GM12878 (cell line): Measurements from ENCODE around the gene TMEM131L. TPM values are rescaled to one million over a fixed set of nuclear protein-coding genes. Genes with fewer than 3 reads are reported as not detected.

ENCODE experiments used
- ATAC-seq: fragments of 200-7000 bp; cut with Tn5 transposase; 3 replicates; pipeline ENCODE4 v1.9.1; 2020; ENCODE audit warnings: mild to moderate bottlenecking, moderate library complexity
- BruUV-seq: library from RNA; stranded (reverse); fragments of 400-500 nt; replicated peaks from 2 replicates; lab custom pipeline; 2021; lab: Mats Ljungman, UMichigan
- CTCF ChIA-PET: fragments of 300-600 bp; sonication (Branson Sonifier 250); formaldehyde crosslinking; extraction: SDS; loops from one replicate; lab custom pipeline; 2021; ENCODE audit warnings: inconsistent platforms; lab: Yijun Ruan, JAX
- POLR2A ChIA-PET: fragments of 350-600 bp; formaldehyde crosslinking; extraction: SDS; loops from one replicate; lab custom pipeline; 2021; ENCODE audit warnings: inconsistent platforms; lab: Charles Lee
- RAD21 ChIA-PET: fragments of 300-600 bp; sonication (Branson Sonifier 250); formaldehyde crosslinking; loops from one replicate; lab custom pipeline; 2023; ENCODE audit warnings: antibody characterized with exemption; ENCODE audit not compliant: unreplicated experiment; lab: Charles Lee
- SMC1A ChIA-PET: fragments of 300-600 bp; sonication (Branson Sonifier 250); formaldehyde crosslinking; loops from one replicate; lab custom pipeline; 2023; ENCODE audit not compliant: unreplicated experiment, uncharacterized antibody; lab: Charles Lee
- DNase-seq: peaks from one replicate; pipeline ENCODE4 v3.0.0-alpha.2; 2011; ENCODE audit warnings: low read depth, low spot score
- FAIRE-seq: peaks from 3 replicates; lab custom pipeline; 2011; peaks lifted over from hg19 to GRCh38; lab: Jason Lieb, UNC
- H2AFZ ChIP-seq: 2 replicates; pipeline ENCODE4 v1.6.0; 2011; ENCODE audit warnings: low read depth, low read length, control low read depth; ENCODE audit not compliant: control insufficient read depth
- H3K27ac ChIP-seq: 2 replicates; pipeline ENCODE4 v1.5.1; 2011; ENCODE audit warnings: control low read depth; ENCODE audit not compliant: control insufficient read depth, insufficient read depth
- H3K27me3 ChIP-seq, 2 experiments: replicated peaks in 1 of 2; 2 replicates each; pipeline versions ENCODE4 v1.6.0 to v1.6.1; 2011; ENCODE audit warnings: low read length in 1 of 2; ENCODE audit not compliant: control insufficient read depth in 2 of 2, insufficient read depth in 2 of 2
- H3K36me3 ChIP-seq, 2 experiments: 2 replicates each; pipeline ENCODE4 v1.5.1; 2011; ENCODE audit warnings: low read length in 1 of 2; ENCODE audit not compliant: control insufficient read depth in 2 of 2, insufficient read depth in 2 of 2
- H3K4me1 ChIP-seq: 2 replicates; pipeline ENCODE4 v1.6.1; 2011; ENCODE audit warnings: mild to moderate bottlenecking, low read length, moderate library complexity, mixed read lengths; ENCODE audit not compliant: control insufficient read depth, insufficient read depth
- H3K4me2 ChIP-seq: 2 replicates; pipeline ENCODE4 v1.6.0; 2011; ENCODE audit warnings: control low read depth; ENCODE audit not compliant: control insufficient read depth, insufficient read depth
- H3K4me3 ChIP-seq: fragments of 200-600 bp; sonication (generic); 2 replicates; pipeline ENCODE4 v1.5.1; 2016
- H3K79me2 ChIP-seq: 2 replicates; pipeline ENCODE4 v1.6.0; 2011; ENCODE audit warnings: low read length; ENCODE audit not compliant: control insufficient read depth, insufficient read depth
- H3K9ac ChIP-seq: 2 replicates; pipeline ENCODE4 v1.8.0; 2011; ENCODE audit warnings: low read length, control low read depth, mixed read lengths; ENCODE audit not compliant: control insufficient read depth, insufficient read depth
- H3K9me3 ChIP-seq: replicated peaks from 3 replicates; pipeline ENCODE4 v1.5.1; 2011; ENCODE audit warnings: mild to moderate bottlenecking, low read length; ENCODE audit not compliant: control insufficient read depth, insufficient read depth
- H4K20me1 ChIP-seq: 2 replicates; pipeline ENCODE4 v1.6.0; 2011; ENCODE audit not compliant: control insufficient read depth, insufficient read depth
- BHLHE40 ChIP-seq, 2 experiments: fragments of 450-650 bp in 1 of 2; IDR thresholded peaks; 2 replicates each; pipeline ENCODE4 v1.6.1; 2011 to 2017; ENCODE audit warnings: low read depth in 2 of 2, borderline replicate concordance in 1 of 2, improper control_type of control experiment in 1 of 2, low read length in 1 of 2, mild to moderate bottlenecking in 1 of 2
- CREM ChIP-seq: IDR thresholded peaks from 2 replicates; pipeline ENCODE4 v1.6.1; 2014; ENCODE audit warnings: antibody characterized with exemption, low read depth
- EED ChIP-seq: sonication (generic); IDR thresholded peaks from 2 replicates; pipeline ENCODE4 v1.6.1; 2016; ENCODE audit warnings: antibody characterized with exemption, low read depth
- MEF2A ChIP-seq: IDR thresholded peaks from 2 replicates; pipeline ENCODE4 v1.6.1; 2011; ENCODE audit warnings: low read depth, mild to moderate bottlenecking, low read length, moderate library complexity; ENCODE audit not compliant: insufficient read depth
- MEF2B ChIP-seq: fragments of 450-650 bp; IDR thresholded peaks from 2 replicates; pipeline ENCODE4 v1.6.1; 2018; ENCODE audit warnings: mild to moderate bottlenecking, moderate library complexity; ENCODE audit not compliant: partially characterized antibody, poor library complexity, severe bottlenecking
- NBN ChIP-seq: fragments of 450-650 bp; IDR thresholded peaks from 2 replicates; pipeline ENCODE4 v1.6.1; 2016
- NFIC ChIP-seq: IDR thresholded peaks from 2 replicates; pipeline ENCODE4 v1.6.1; 2012; ENCODE audit warnings: low read depth, mild to moderate bottlenecking, inconsistent platforms, low read length, moderate library complexity
- NR2F1 ChIP-seq: fragments of 450-650 bp; conservative IDR thresholded peaks from 2 replicates; pipeline ENCODE4 v1.6.1; 2017; ENCODE audit warnings: mild to moderate bottlenecking
- PML ChIP-seq: IDR thresholded peaks from 2 replicates; pipeline ENCODE4 v1.6.1; 2012; ENCODE audit warnings: low read length, inconsistent platforms
- RUNX3 ChIP-seq: IDR thresholded peaks from 2 replicates; pipeline ENCODE4 v1.6.1; 2012; ENCODE audit warnings: low read length, inconsistent platforms
- SMARCA5 ChIP-seq: fragments of 450-650 bp; IDR thresholded peaks from 2 replicates; pipeline ENCODE4 v1.6.1; 2017; ENCODE audit warnings: mild to moderate bottlenecking
- TCF7 ChIP-seq: IDR thresholded peaks from 2 replicates; pipeline ENCODE4 v1.6.1; 2014; ENCODE audit warnings: antibody characterized with exemption, borderline replicate concordance
- YY1 ChIP-seq: IDR thresholded peaks from 2 replicates; pipeline ENCODE4 v1.6.1; 2011; ENCODE audit warnings: low read depth, mild to moderate bottlenecking, low read length
- ZNF207 ChIP-seq: fragments of 450-650 bp; IDR thresholded peaks from 2 replicates; pipeline ENCODE4 v1.6.1; 2014; ENCODE audit warnings: antibody characterized with exemption, mild to moderate bottlenecking, borderline replicate concordance
- ZNF217 ChIP-seq: fragments of 450-650 bp; IDR thresholded peaks from 2 replicates; pipeline ENCODE4 v1.6.1; 2017; ENCODE audit warnings: antibody characterized with exemption, mild to moderate bottlenecking
- ZNF622 ChIP-seq: fragments of 450-650 bp; IDR thresholded peaks from 2 replicates; pipeline ENCODE4 v1.6.1; 2017; ENCODE audit warnings: mild to moderate bottlenecking, inconsistent platforms
- WGBS: methylation state at CpG from one replicate; pipeline ENCODE4 v1.1.6; 2016; ENCODE audit warnings: low lambda C conversion rate; ENCODE audit not compliant: insufficient replicate concordance, insufficient coverage; ENCODE audit errors: missing lambda C conversion rate; 5-methylcytosine and 5-hydroxymethylcytosine counted together
- in situ Hi-C: fragments of 300-500 bp; cut with MboI; formaldehyde crosslinking; loops from 9 replicates; pipeline ENCODE4 v1.14.3; 2018; ENCODE audit warnings: mixed read lengths
- intact Hi-C: fragments of 100-400 bp; cut with micrococcal nuclease; formaldehyde crosslinking; loops from one replicate; pipeline ENCODE4 v1.14.2; 2022; ENCODE audit not compliant: unreplicated experiment
- polyA plus RNA-seq, 11 experiments: library from polyadenylated mRNA; depleted of rRNA in 4 of 11; unstranded in 6 of 11; stranded (reverse) in 5 of 11; fragments of >200 nt; fragmentation: Nextera tagmentation in 4 of 11; fragmentation: Illumina TruSeq in 1 of 11; extraction: Ambion mirVana in 4 of 11; extraction: Trizol in 1 of 11; gene quantifications; 1 replicate in 1 of 11; 2 replicates in 10 of 11; pipeline versions ENCODE4 v1.2.1 to v1.2.3, GENCODE V29; 2011 to 2016; ENCODE audit warnings: inconsistent platforms in 2 of 11, missing spikeins in 2 of 11, low read depth in 1 of 11
- total RNA-seq, 4 experiments: library from RNA; depleted of rRNA in 3 of 4; stranded (reverse); fragments of >200 nt in 3 of 4; fragmentation: Illumina TruSeq in 1 of 4; extraction: Trizol in 1 of 4; gene quantifications; 2 replicates each; pipeline versions ENCODE4 v1.2.1 to v1.2.3, GENCODE V29; 2013 to 2021
- TF ChIP-seq, protein P1 (sequence below): IDR thresholded peaks from 2 replicates; pipeline ENCODE4 v1.6.1; 2012; ENCODE audit warnings: low read depth, low read length, improper control_type of control experiment
- TF ChIP-seq, protein P2 (sequence below): fragments of 450-650 bp; IDR thresholded peaks from 2 replicates; pipeline ENCODE4 v1.6.1; 2017; ENCODE audit warnings: antibody characterized with exemption, mild to moderate bottlenecking, moderate library complexity
- TF ChIP-seq, protein P3 (sequence below): fragments of 450-650 bp; IDR thresholded peaks from 2 replicates; pipeline ENCODE4 v1.6.1; 2016; ENCODE audit warnings: mild to moderate bottlenecking

Gene TMEM131L
- total and polyA plus RNA-seq, 10 of the 15 experiments (the other 5 are each of a cell fraction or from before 2014, with no cell fraction given) = 8.5 to 101 (median 74.4) TPM

DNA sequence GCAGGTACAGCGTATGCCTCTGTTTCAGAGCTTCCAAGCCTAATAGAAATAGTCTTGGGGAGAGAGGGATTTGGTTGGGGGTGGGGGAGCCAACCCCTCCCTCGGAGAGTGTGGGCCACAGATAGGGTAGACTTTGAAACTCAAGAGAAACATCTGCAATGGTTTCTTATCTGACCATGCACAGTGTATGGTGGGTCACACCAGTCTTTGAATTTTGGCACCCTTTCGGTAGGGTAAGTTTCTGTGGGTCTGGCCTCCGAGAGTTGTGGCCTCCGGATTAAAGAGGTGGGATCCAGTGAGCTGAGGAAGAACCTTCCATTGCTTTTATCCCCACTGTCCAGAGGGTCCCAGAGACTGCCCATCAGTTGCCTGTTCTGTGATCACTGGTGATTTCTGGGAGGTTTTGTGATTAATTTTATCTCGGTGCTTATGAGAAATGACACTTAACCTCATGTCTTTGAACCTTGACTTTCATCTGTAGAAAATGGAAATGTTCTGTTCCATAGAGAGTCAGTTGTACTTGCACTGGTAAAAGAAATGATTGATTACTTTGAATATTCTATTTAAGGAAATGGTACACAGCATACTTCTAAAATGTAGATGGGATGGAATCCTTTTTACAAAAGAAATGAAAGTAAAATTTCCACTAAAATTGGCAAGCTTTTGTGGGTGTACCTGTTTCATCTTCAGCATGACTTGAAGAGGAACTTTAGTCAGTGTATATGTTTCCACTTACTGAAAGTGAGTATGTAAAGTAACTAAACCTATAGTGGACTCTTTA, 62.7 kb downstream of the TMEM131L start:
- H3K27me3 ChIP-seq = no peaks in the 10 kb centered on the region
- H3K4me2 ChIP-seq = peak overlapping the region; percentile 65
- H3K4me3 ChIP-seq = peak overlapping the region; percentile 58
- intact Hi-C loops (no loop called here), in situ Hi-C loops (no loop called here)
- ChIA-PET CTCF (interaction anchor here (1.2 to 1.6 kb wide), 2 partner anchors 39 to 62 kb away, joined by 3 to 4 read pairs; no protein-coding TSS in a partner anchor), RAD21 (interaction anchor here (0.6 to 2.0 kb wide), 5 partner anchors 31 to 96 kb away, joined by 3 to 5 read pairs (median 3); no protein-coding TSS in a partner anchor), SMC1A (interaction anchor here (0.8 to 6.9 kb wide), 8 partner anchors 13 to 100 kb away, joined by 3 to 48 read pairs (median 4); no protein-coding TSS in a partner anchor), POLR2A (interaction anchor here (0.5 to 18.7 kb wide), 6 partner anchors 35 to 107 kb away, joined by 3 to 322 read pairs (median 3); no protein-coding TSS in a partner anchor)
- peaks cover 77% of the 10 kb centered on the region for H3K4me1 ChIP-seq
- H3K36me3 ChIP-seq = peaks cover 9 to 16% of the 10 kb centered on the region in 2 experiments; a peak in 3 of 4 replicates
- peak overlapping the region; percentile 77 for H3K27ac ChIP-seq
- ATAC-seq = peak; percentile 73
- WGBS = 5% methylated on average over 6 of the region's 6 CpGs
- H2AFZ ChIP-seq = no peak overlapping the region
- BruUV-seq = no TSS peak
- no peaks in the 10 kb centered on the region; the same call in 2 of the 3 replicates for H3K9me3 ChIP-seq
- peak overlapping the region; percentile 50 for H3K9ac ChIP-seq
- no peak for FAIRE-seq
- H3K79me2 ChIP-seq = peaks cover 98% of the 10 kb centered on the region
- peaks cover 5% of the 10 kb centered on the region for H4K20me1 ChIP-seq
- DNase-seq = no peak
- TF ChIP-seq RUNX3 (peak; percentile 8; the same call in 1 of the 2 replicates), BHLHE40 (IDR thresholded peaks at IDR 0.05; ENCODE audit: borderline replicate concordance in 1 of 2, low read depth in 2 of 2, low read length in 1 of 2) (0 out of 4 replicates have a peak, but pooled peaks of 1 of the 2 experiments have one; percentile 13), SMARCA5 (no peak), NBN (no peak), MEF2A (0 out of 2 replicates have a peak, but pooled peaks have one; percentile 51), CREM (peak; percentile 7; the same call in 1 of the 2 replicates), ZNF207 (no peak), EED (peak; percentile 38; the same call in 1 of the 2 replicates), NR2F1 (peak; percentile 55; the same call in 1 of the 2 replicates), MEF2B (peak; percentile 33), PML (0 out of 2 replicates have a peak, but pooled peaks have one; percentile 18), ZNF622 (no peak), NFIC (peak; percentile 53), ZNF217 (peak; percentile 56; the same call in 1 of the 2 replicates), TCF7 (peak; percentile 19; the same call in 1 of the 2 replicates), YY1 (0 out of 2 replicates have a peak, but pooled peaks have one; percentile 9)
- TF ChIP-seq, protein P1, sequence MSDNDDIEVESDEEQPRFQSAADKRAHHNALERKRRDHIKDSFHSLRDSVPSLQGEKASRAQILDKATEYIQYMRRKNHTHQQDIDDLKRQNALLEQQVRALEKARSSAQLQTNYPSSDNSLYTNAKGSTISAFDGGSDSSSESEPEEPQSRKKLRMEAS = no peak
- TF ChIP-seq, protein P2, sequence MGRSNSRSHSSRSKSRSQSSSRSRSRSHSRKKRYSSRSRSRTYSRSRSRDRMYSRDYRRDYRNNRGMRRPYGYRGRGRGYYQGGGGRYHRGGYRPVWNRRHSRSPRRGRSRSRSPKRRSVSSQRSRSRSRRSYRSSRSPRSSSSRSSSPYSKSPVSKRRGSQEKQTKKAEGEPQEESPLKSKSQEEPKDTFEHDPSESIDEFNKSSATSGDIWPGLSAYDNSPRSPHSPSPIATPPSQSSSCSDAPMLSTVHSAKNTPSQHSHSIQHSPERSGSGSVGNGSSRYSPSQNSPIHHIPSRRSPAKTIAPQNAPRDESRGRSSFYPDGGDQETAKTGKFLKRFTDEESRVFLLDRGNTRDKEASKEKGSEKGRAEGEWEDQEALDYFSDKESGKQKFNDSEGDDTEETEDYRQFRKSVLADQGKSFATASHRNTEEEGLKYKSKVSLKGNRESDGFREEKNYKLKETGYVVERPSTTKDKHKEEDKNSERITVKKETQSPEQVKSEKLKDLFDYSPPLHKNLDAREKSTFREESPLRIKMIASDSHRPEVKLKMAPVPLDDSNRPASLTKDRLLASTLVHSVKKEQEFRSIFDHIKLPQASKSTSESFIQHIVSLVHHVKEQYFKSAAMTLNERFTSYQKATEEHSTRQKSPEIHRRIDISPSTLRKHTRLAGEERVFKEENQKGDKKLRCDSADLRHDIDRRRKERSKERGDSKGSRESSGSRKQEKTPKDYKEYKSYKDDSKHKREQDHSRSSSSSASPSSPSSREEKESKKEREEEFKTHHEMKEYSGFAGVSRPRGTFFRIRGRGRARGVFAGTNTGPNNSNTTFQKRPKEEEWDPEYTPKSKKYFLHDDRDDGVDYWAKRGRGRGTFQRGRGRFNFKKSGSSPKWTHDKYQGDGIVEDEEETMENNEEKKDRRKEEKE = no peak
- TF ChIP-seq, protein P3, sequence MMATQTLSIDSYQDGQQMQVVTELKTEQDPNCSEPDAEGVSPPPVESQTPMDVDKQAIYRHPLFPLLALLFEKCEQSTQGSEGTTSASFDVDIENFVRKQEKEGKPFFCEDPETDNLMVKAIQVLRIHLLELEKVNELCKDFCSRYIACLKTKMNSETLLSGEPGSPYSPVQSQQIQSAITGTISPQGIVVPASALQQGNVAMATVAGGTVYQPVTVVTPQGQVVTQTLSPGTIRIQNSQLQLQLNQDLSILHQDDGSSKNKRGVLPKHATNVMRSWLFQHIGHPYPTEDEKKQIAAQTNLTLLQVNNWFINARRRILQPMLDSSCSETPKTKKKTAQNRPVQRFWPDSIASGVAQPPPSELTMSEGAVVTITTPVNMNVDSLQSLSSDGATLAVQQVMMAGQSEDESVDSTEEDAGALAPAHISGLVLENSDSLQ = peak; percentile 50; the same call in 1 of the 2 replicates
